SK-N-SH (cell line): Measurements from ENCODE around the gene ENTPD7. TPM values are rescaled to one million over a fixed set of nuclear protein-coding genes. Genes with fewer than 3 reads are reported as not detected.
A peak's percentile ranks its signal among the peaks of the same experiment; 100 is the strongest.

ENCODE experiments used
- CTCF ChIA-PET: fragments of 300-600, 350-600 bp; formaldehyde crosslinking; extraction: SDS; loops from one replicate; lab custom pipeline; 2021; lab: Yijun Ruan, JAX
- POLR2A ChIA-PET: fragments of 350-600 bp; sonication (Branson Sonifier 250); formaldehyde crosslinking; extraction: SDS; loops from one replicate; lab custom pipeline; 2020; ENCODE audit warnings: antibody characterized with exemption, inconsistent platforms; lab: Yijun Ruan, JAX
- DNase-seq: peaks from one replicate; pipeline ENCODE4 v3.0.0; 2012
- H2AFZ ChIP-seq: fragments of 200-600 bp; sonication (generic); 2 replicates; pipeline ENCODE4 v1.8.1; 2016; ENCODE audit warnings: antibody characterized with exemption, mild to moderate bottlenecking, low read depth
- H3F3A ChIP-seq: fragments of 200-600 bp; sonication (generic); replicated peaks from 2 replicates; pipeline ENCODE3; 2016; ENCODE audit warnings: antibody characterized with exemption, mild to moderate bottlenecking; ENCODE audit not compliant: insufficient read depth
- H3K27ac ChIP-seq, 2 experiments: fragments of 200-500 bp in 1 of 2; fragments of 200-600 bp in 1 of 2; sonication (Bioruptor generic) in 1 of 2; sonication (generic), shearing (Covaris generic) in 1 of 2; 2 replicates each; pipeline versions ENCODE4 v1.5.1 to v1.6.1; 2014 to 2016; ENCODE audit warnings: low read depth in 2 of 2, inconsistent platforms in 1 of 2, low read length in 1 of 2, mild to moderate bottlenecking in 1 of 2, mixed read lengths in 1 of 2
- H3K27me3 ChIP-seq: fragments of 200-600 bp; sonication (generic), shearing (Covaris generic); 2 replicates; pipeline ENCODE4 v1.6.1; 2016; ENCODE audit warnings: mixed run types; ENCODE audit not compliant: insufficient read depth
- H3K36me3 ChIP-seq, 2 experiments: fragments of 200-500 bp in 1 of 2; fragments of 200-600 bp in 1 of 2; sonication (Bioruptor generic) in 1 of 2; sonication (generic) in 1 of 2; replicated peaks in 1 of 2; 2 replicates each; pipeline versions ENCODE3 to v1.5.1; 2014 to 2016; ENCODE audit warnings: low read length in 1 of 2, mild to moderate bottlenecking in 1 of 2; ENCODE audit not compliant: insufficient read depth in 2 of 2, control insufficient read depth in 1 of 2
- H3K4me1 ChIP-seq, 2 experiments: fragments of 200-500 bp in 1 of 2; fragments of 200-600 bp in 1 of 2; sonication (Bioruptor generic) in 1 of 2; sonication (generic), shearing (Covaris generic) in 1 of 2; 2 replicates each; pipeline versions ENCODE4 v1.5.1 to v1.6.1; 2014 to 2016; ENCODE audit warnings: low read depth in 1 of 2, low read length in 1 of 2, mixed run types in 1 of 2; ENCODE audit not compliant: insufficient read depth in 2 of 2, control insufficient read depth in 1 of 2
- H3K4me2 ChIP-seq: fragments of 200-600 bp; sonication (generic), shearing (Covaris generic); 2 replicates; pipeline ENCODE4 v1.6.1; 2017; ENCODE audit warnings: mixed run types
- H3K4me3 ChIP-seq, 2 experiments: fragments of 200-500 bp in 1 of 2; fragments of 200-600 bp in 1 of 2; sonication (Bioruptor generic) in 1 of 2; sonication (generic), shearing (Covaris generic) in 1 of 2; 2 replicates each; pipeline versions ENCODE4 v1.5.1 to v1.8.1; 2014 to 2016; ENCODE audit warnings: low read depth in 2 of 2, inconsistent platforms in 1 of 2, low read length in 1 of 2, mild to moderate bottlenecking in 1 of 2, mixed read lengths in 1 of 2, moderate library complexity in 1 of 2
- H3K79me2 ChIP-seq: fragments of 200-600 bp; sonication (generic); 2 replicates; pipeline ENCODE4 v1.8.1; 2017; ENCODE audit warnings: mild to moderate bottlenecking; ENCODE audit not compliant: insufficient read depth
- H3K9ac ChIP-seq: fragments of 200-600 bp; sonication (generic); 2 replicates; pipeline ENCODE4 v1.6.1; 2017; ENCODE audit warnings: mixed run types
- H3K9me2 ChIP-seq: fragments of 200-600 bp; sonication (generic); 2 replicates; pipeline ENCODE4 v1.6.1; 2017; ENCODE audit warnings: mixed run types
- H3K9me3 ChIP-seq: fragments of 200-600 bp; sonication (generic); 2 replicates; pipeline ENCODE4 v1.6.1; 2017; ENCODE audit warnings: mixed run types, mild to moderate bottlenecking, moderate library complexity
- H4K20me1 ChIP-seq: fragments of 200-600 bp; sonication (generic); 2 replicates; pipeline ENCODE4 v1.6.1; 2017; ENCODE audit warnings: mild to moderate bottlenecking, mixed run types; ENCODE audit not compliant: insufficient read depth
- CHD2 ChIP-seq: fragments of 150-350 bp; IDR thresholded peaks from 2 replicates; pipeline ENCODE4 v1.6.1; 2018; ENCODE audit warnings: low read length; ENCODE audit not compliant: partially characterized antibody
- CTCF ChIP-seq: fragments of 200-600 bp; sonication (generic); IDR thresholded peaks from 2 replicates; pipeline ENCODE4 v1.6.1; 2017; ENCODE audit warnings: antibody characterized with exemption, mild to moderate bottlenecking, moderate library complexity
- EP300 ChIP-seq, 2 experiments: IDR thresholded peaks; 2 replicates each; pipeline versions ENCODE4 v1.4.0 to v1.6.1; 2012; ENCODE audit warnings: borderline replicate concordance in 1 of 2, low read depth in 1 of 2, low read length in 1 of 2
- FOXJ3 ChIP-seq: sonication (generic); formaldehyde crosslinking; IDR thresholded peaks from 2 replicates; pipeline ENCODE4 v1.5.1; 2020; ENCODE audit warnings: mild to moderate bottlenecking, missing genetic modification reagents
- FOXM1 ChIP-seq: IDR thresholded peaks from 2 replicates; pipeline ENCODE4 v1.4.0; 2012; ENCODE audit warnings: low read depth, mild to moderate bottlenecking
- JUND ChIP-seq: IDR thresholded peaks from 2 replicates; pipeline ENCODE4 v1.4.0; 2012
- MEF2A ChIP-seq: IDR thresholded peaks from 2 replicates; pipeline ENCODE4 v1.4.0; 2012; ENCODE audit warnings: low read depth, borderline replicate concordance
- MXI1 ChIP-seq: IDR thresholded peaks from 2 replicates; pipeline ENCODE4 v1.6.1; 2012; ENCODE audit warnings: mild to moderate bottlenecking, low read depth, low read length, improper control_type of control experiment
- POLR2AphosphoS5 ChIP-seq: IDR thresholded peaks from 2 replicates; pipeline ENCODE4 v1.6.1; 2012; ENCODE audit warnings: low read depth, low read length
- RCOR1 ChIP-seq: fragments of 150-350 bp; IDR thresholded peaks from 2 replicates; pipeline ENCODE4 v1.6.1; 2017; ENCODE audit warnings: antibody characterized with exemption, low read length
- RFX5 ChIP-seq: IDR thresholded peaks from 2 replicates; pipeline ENCODE4 v1.6.1; 2012; ENCODE audit warnings: mild to moderate bottlenecking, improper control_type of control experiment, low read length
- RXRA ChIP-seq: IDR thresholded peaks from 2 replicates; pipeline ENCODE4 v1.4.0; 2012; ENCODE audit warnings: low read depth, mild to moderate bottlenecking, borderline replicate concordance
- TAF1 ChIP-seq: IDR thresholded peaks from 2 replicates; pipeline ENCODE4 v1.6.1; 2012; ENCODE audit warnings: low read depth, mild to moderate bottlenecking, low read length, moderate library complexity, borderline replicate concordance
- TCF12 ChIP-seq: IDR thresholded peaks from 2 replicates; pipeline ENCODE4 v1.4.0; 2012
- TEAD4 ChIP-seq: IDR thresholded peaks from 2 replicates; pipeline ENCODE4 v1.4.0; 2012; ENCODE audit warnings: mild to moderate bottlenecking, borderline replicate concordance; ENCODE audit not compliant: insufficient read depth
- USF1 ChIP-seq: IDR thresholded peaks from 2 replicates; pipeline ENCODE4 v1.4.0; 2012; ENCODE audit warnings: low read depth, borderline replicate concordance
- USF2 ChIP-seq: fragments of 150-350 bp; IDR thresholded peaks from 2 replicates; pipeline ENCODE4 v1.6.1; 2017; ENCODE audit warnings: antibody characterized with exemption, low read length, low read depth, borderline replicate concordance
- YY1 ChIP-seq: IDR thresholded peaks from 2 replicates; pipeline ENCODE4 v1.4.0; 2012; ENCODE audit warnings: low read depth, mild to moderate bottlenecking
- WGBS: methylation state at CpG from one replicate; pipeline ENCODE4 v1.1.6; 2017; ENCODE audit warnings: low lambda C conversion rate; 5-methylcytosine and 5-hydroxymethylcytosine counted together
- polyA plus RNA-seq, 3 experiments: library from polyadenylated mRNA; depleted of rRNA; stranded (reverse); fragments of >200 nt; gene quantifications; 2 replicates each; pipeline ENCODE4 v1.2.3, GENCODE V29; 2012
- TF ChIP-seq, protein P1 (sequence below): IDR thresholded peaks from 2 replicates; pipeline ENCODE4 v1.4.0; 2012; ENCODE audit warnings: low read depth
- TF ChIP-seq, protein P2 (sequence below): IDR thresholded peaks from 2 replicates; pipeline ENCODE4 v1.4.0; 2012; ENCODE audit warnings: low read depth, borderline replicate concordance
- TF ChIP-seq, protein P3 (sequence below): IDR thresholded peaks from 2 replicates; pipeline ENCODE4; 2012

The ENTPD7 gene
- polyA plus RNA-seq, 1 of the 3 experiments (the other 2 are of a cell fraction) = 3.9 TPM

DNA sequence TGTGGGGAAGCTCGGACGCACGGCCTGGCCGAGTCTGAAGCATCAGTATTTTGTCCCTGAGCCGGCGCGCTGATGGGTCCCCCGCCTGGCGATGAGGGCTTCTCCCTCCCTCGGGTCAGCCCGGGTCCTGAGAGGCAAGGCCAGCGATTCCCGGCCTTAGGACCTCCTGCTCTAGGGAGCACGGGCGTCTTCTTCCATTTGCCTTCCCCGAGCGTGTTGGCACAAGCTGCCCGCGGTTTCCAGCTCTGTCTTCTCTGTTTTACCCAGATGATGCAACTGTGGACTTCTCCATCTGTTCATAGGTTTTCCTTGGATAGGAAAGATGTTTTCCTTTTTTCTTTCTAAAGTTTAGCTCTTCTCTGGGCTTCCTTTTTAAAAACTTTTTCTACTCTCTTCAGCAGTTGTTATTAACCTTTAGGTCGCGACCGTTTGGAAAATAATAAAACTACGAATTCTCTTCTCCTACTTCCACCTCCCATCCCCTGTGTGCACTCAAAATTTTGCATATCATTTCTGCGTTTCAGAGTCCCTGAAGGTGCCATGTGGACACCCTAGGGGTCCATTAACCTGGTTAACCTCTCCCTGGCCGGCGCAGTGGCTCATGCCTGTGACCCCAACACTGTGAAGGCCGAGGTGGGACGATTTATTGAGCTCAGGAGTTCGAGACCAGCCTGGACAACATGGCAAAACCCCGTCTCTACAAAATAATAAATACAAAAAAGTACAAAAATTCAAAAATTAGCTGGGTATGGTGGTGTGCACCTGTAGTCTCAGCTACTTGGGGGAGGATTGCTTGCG is 37.7 kb upstream of the ENTPD7 start:
- H3K4me3 ChIP-seq = peak overlapping the region; percentile 75 to 93
- ChIA-PET POLR2A (interaction anchor here (0.6 to 0.8 kb wide), 3 partner anchors 38 to 232 kb away, joined by 3 to 5 read pairs (median 3); partner anchors contain the start of gene ENTPD7), CTCF (interaction anchor here (0.8 to 3.3 kb wide), 4 partner anchors 10 to 388 kb away, joined by 3 to 22 read pairs (median 14); partner anchors contain the start of gene DNMBP)
- peaks cover 15% of the 10 kb centered on the region; the same call in 1 of the 2 replicates for H4K20me1 ChIP-seq
- H3K9ac ChIP-seq = peak overlapping the region; percentile 94
- peak overlapping the region; percentile 97 to 98 for H3K27ac ChIP-seq
- peak overlapping the region; percentile 86 for H2AFZ ChIP-seq
- H3K79me2 ChIP-seq = peaks cover 33% of the 10 kb centered on the region
- DNase-seq = peak; percentile 21
- H3K4me2 ChIP-seq = peak overlapping the region; percentile 87
- no peaks in the 10 kb centered on the region for H3K27me3 ChIP-seq
- no peaks in the 10 kb centered on the region for H3K9me2 ChIP-seq
- H3K36me3 ChIP-seq = no peaks in the 10 kb centered on the region
- peaks cover 13% of the 10 kb centered on the region for H3F3A ChIP-seq
- H3K9me3 ChIP-seq = no peaks in the 10 kb centered on the region
- peaks cover 5 to 17% of the 10 kb centered on the region in 2 experiments; a peak in 3 of 4 replicates for H3K4me1 ChIP-seq
- 29% methylated on average over 21 of the region's 31 CpGs for WGBS
- TF ChIP-seq EP300 (IDR thresholded peaks at IDR 0.05; ENCODE audit: borderline replicate concordance in 1 of 2, low read depth in 1 of 2, low read length in 1 of 2) = no peak
- peak; percentile 4; the same call in 1 of the 2 replicates for TF ChIP-seq TCF12
- TF ChIP-seq, protein P1, sequence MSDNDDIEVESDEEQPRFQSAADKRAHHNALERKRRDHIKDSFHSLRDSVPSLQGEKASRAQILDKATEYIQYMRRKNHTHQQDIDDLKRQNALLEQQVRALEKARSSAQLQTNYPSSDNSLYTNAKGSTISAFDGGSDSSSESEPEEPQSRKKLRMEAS = no peak
- TF ChIP-seq, protein P2, sequence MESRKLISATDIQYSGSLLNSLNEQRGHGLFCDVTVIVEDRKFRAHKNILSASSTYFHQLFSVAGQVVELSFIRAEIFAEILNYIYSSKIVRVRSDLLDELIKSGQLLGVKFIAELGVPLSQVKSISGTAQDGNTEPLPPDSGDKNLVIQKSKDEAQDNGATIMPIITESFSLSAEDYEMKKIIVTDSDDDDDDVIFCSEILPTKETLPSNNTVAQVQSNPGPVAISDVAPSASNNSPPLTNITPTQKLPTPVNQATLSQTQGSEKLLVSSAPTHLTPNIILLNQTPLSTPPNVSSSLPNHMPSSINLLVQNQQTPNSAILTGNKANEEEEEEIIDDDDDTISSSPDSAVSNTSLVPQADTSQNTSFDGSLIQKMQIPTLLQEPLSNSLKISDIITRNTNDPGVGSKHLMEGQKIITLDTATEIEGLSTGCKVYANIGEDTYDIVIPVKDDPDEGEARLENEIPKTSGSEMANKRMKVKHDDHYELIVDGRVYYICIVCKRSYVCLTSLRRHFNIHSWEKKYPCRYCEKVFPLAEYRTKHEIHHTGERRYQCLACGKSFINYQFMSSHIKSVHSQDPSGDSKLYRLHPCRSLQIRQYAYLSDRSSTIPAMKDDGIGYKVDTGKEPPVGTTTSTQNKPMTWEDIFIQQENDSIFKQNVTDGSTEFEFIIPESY = no peak
- no peak for TF ChIP-seq TEAD4
- 0 out of 2 replicates have a peak, but pooled peaks have one; percentile 2 for TF ChIP-seq RCOR1
- TF ChIP-seq YY1 = 0 out of 2 replicates have a peak, but pooled peaks have one; percentile 4
- TF ChIP-seq TAF1 = no peak
- no peak for TF ChIP-seq USF1
- no peak for TF ChIP-seq CTCF
- no peak for TF ChIP-seq MEF2A
- TF ChIP-seq MXI1 = no peak
- TF ChIP-seq RFX5 = no peak
- no peak for TF ChIP-seq CHD2
- TF ChIP-seq JUND = no peak
- TF ChIP-seq FOXJ3 (CRISPR knock-in tag) = no peak
- no peak for TF ChIP-seq USF2
- no peak for TF ChIP-seq FOXM1
- TF ChIP-seq POLR2AphosphoS5 = no peak; the same call in 1 of the 2 replicates
- TF ChIP-seq, protein P3, sequence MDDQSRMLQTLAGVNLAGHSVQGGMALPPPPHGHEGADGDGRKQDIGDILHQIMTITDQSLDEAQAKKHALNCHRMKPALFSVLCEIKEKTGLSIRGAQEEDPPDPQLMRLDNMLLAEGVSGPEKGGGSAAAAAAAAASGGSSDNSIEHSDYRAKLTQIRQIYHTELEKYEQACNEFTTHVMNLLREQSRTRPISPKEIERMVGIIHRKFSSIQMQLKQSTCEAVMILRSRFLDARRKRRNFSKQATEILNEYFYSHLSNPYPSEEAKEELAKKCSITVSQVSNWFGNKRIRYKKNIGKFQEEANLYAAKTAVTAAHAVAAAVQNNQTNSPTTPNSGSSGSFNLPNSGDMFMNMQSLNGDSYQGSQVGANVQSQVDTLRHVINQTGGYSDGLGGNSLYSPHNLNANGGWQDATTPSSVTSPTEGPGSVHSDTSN = no peak
- no peak for TF ChIP-seq RXRA
